Breast epithelium (tissue), 4 donors: ENCODE measurements around the gene CCL7. TPM values are rescaled to one million over a fixed set of nuclear protein-coding genes. Genes with fewer than 3 reads are reported as not detected.

ENCODE experiments used
- DNase-seq, 2 donors: peaks; one replicate each; pipeline ENCODE4 v3.0.0-alpha.2; 2019; ENCODE audit warnings: low spot score in 2 of 2
- H3K27ac ChIP-seq, 2 donors: fragments of 200-600 bp; sonication (generic) in 1 of 2; one replicate each; pipeline ENCODE4 v1.5.1; 2016 to 2019; ENCODE audit warnings: mild to moderate bottlenecking in 1 of 2
- H3K27me3 ChIP-seq, 2 donors: fragments of 200-600 bp; sonication (generic) in 1 of 2; one replicate each; pipeline versions ENCODE4 v1.5.1 to v1.6.0; 2017 to 2019; ENCODE audit warnings: control low read depth in 1 of 2, mild to moderate bottlenecking in 1 of 2
- H3K36me3 ChIP-seq: fragments of 200-600 bp; one replicate; pipeline ENCODE4 v1.5.1; 2019
- H3K4me1 ChIP-seq, 2 donors: fragments of 200-600 bp; sonication (generic); one replicate each; pipeline ENCODE4 v1.5.1; 2016 to 2019; ENCODE audit warnings: control low read depth in 1 of 2
- H3K4me3 ChIP-seq, 3 donors: fragments of 200-600 bp; sonication (generic); 1 replicate in 2 of 3; 2 replicates in 1 of 3; pipeline ENCODE4 v1.5.1; 2016 to 2019; ENCODE audit warnings: mild to moderate bottlenecking in 3 of 3, moderate library complexity in 2 of 3
- H3K9me3 ChIP-seq, 2 donors: fragments of 200-600 bp; sonication (generic) in 1 of 2; one replicate each; pipeline ENCODE4 v1.5.1; 2016 to 2019; ENCODE audit warnings: control low read depth in 1 of 2
- POLR2A ChIP-seq: fragments of 450-650 bp; IDR thresholded peaks from one replicate; pipeline ENCODE4 v1.6.1; 2016; ENCODE audit warnings: antibody characterized with exemption, mild to moderate bottlenecking, moderate library complexity
- POLR2AphosphoS5 ChIP-seq, 3 donors: sonication (generic); formaldehyde crosslinking; IDR thresholded peaks; one replicate each; pipeline ENCODE4 v1.6.1; 2017; ENCODE audit warnings: antibody characterized with exemption in 3 of 3
- intact Hi-C: fragments of 100-400 bp; cut with DNase I; formaldehyde crosslinking; loops from one replicate; pipeline ENCODE4 v1.15.1; 2023; ENCODE audit warnings: low total_unique reads
- total RNA-seq, 3 donors: library from RNA; depleted of rRNA; stranded (reverse); fragments of >200 nt; gene quantifications; one replicate each; pipeline ENCODE4 v1.1.0, GENCODE V29; 2016
- TF ChIP-seq, protein P1 (sequence below), 3 donors: fragments of 450-650 bp; IDR thresholded peaks; one replicate each; pipeline ENCODE4 v1.5.1; 2016 to 2017; ENCODE audit warnings: antibody characterized with exemption in 3 of 3, mild to moderate bottlenecking in 3 of 3, moderate library complexity in 3 of 3

CCL7 gene
- total RNA-seq, 3 donors from 2014 or later: not detected

GRCh38 chr17:34311291-34311690, 41.3 kb downstream of the CCL7 start:
- no peaks in the 10 kb centered on the region for H3K27me3 ChIP-seq
- intact Hi-C loops: no loop called here
- no peak overlapping the region for H3K4me3 ChIP-seq
- H3K4me1 ChIP-seq: peaks cover 0 to 6% of the 10 kb centered on the region in 2 donors
- H3K27ac ChIP-seq: no peak overlapping the region
- H3K9me3 ChIP-seq: no peaks in the 10 kb centered on the region
- TF ChIP-seq, protein P1, sequence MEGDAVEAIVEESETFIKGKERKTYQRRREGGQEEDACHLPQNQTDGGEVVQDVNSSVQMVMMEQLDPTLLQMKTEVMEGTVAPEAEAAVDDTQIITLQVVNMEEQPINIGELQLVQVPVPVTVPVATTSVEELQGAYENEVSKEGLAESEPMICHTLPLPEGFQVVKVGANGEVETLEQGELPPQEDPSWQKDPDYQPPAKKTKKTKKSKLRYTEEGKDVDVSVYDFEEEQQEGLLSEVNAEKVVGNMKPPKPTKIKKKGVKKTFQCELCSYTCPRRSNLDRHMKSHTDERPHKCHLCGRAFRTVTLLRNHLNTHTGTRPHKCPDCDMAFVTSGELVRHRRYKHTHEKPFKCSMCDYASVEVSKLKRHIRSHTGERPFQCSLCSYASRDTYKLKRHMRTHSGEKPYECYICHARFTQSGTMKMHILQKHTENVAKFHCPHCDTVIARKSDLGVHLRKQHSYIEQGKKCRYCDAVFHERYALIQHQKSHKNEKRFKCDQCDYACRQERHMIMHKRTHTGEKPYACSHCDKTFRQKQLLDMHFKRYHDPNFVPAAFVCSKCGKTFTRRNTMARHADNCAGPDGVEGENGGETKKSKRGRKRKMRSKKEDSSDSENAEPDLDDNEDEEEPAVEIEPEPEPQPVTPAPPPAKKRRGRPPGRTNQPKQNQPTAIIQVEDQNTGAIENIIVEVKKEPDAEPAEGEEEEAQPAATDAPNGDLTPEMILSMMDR (IDR thresholded peaks at IDR 0.05): no peak
- TF ChIP-seq POLR2AphosphoS5 (IDR thresholded peaks at IDR 0.05) (no peak), POLR2A (no peak)
- H3K36me3 ChIP-seq: no peaks in the 10 kb centered on the region
- no peak for DNase-seq

DNA sequence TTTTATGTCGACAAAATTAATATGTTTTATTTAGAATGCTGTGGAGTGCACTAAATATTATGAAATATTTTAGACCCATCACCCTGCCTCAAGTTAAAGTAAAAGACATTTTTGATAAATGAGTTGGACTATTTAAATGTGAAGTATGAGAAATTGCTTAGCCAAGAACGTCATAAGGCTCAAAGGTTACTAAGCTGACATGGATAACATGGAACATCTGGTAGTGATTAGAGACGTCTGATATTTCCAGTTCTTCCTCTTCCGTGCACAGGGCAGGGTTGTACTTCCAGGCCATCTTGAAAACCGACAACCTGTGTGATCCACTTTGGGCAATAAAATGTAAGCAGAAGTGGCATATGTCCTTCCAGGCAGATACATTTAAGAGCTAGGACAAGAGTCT, 42.1 kb downstream of the CCL7 start:
- H3K9me3 ChIP-seq: no peaks in the 10 kb centered on the region
- H3K36me3 ChIP-seq: no peaks in the 10 kb centered on the region
- intact Hi-C loops: no loop called here
- H3K4me3 ChIP-seq: no peak overlapping the region
- peak overlapping the region in 1 of 2 donors; percentile 38 for H3K27ac ChIP-seq
- H3K4me1 ChIP-seq: peaks cover 0 to 6% of the 10 kb centered on the region in 2 donors
- no peak for DNase-seq
- no peaks in the 10 kb centered on the region for H3K27me3 ChIP-seq
- TF ChIP-seq POLR2A: no peak
- no peak for TF ChIP-seq POLR2AphosphoS5 (IDR thresholded peaks at IDR 0.05)
- TF ChIP-seq, protein P1 (IDR thresholded peaks at IDR 0.05): no peak

GRCh38 chr17:34313164-34313563, 43.1 kb downstream of the CCL7 start:
- Histone ChIP-seq H3K9me3 (no peaks in the 10 kb centered on the region), H3K27ac (peak overlapping the region; percentile 38 to 51), H3K36me3 (no peaks in the 10 kb centered on the region), H3K4me1 (peaks cover 0 to 6% of the 10 kb centered on the region in 2 donors), H3K4me3 (no peak overlapping the region), H3K27me3 (no peaks in the 10 kb centered on the region)
- TF ChIP-seq POLR2A: no peak
- no peak for TF ChIP-seq POLR2AphosphoS5 (IDR thresholded peaks at IDR 0.05)
- TF ChIP-seq, protein P1 (IDR thresholded peaks at IDR 0.05): no peak
- intact Hi-C loops: no loop called here
- DNase-seq: no peak

GRCh38 chr17:34314279-34314678, 44.3 kb downstream of the CCL7 start:
- Histone ChIP-seq H3K27me3 (no peaks in the 10 kb centered on the region), H3K9me3 (no peaks in the 10 kb centered on the region), H3K27ac (peak overlapping the region; percentile 27 to 50), H3K4me1 (peaks cover 0 to 6% of the 10 kb centered on the region in 2 donors), H3K36me3 (no peaks in the 10 kb centered on the region), H3K4me3 (no peak overlapping the region)
- peak in 2 of 3 donors; percentile 18 to 81 for TF ChIP-seq POLR2AphosphoS5 (IDR thresholded peaks at IDR 0.05)
- TF ChIP-seq, protein P1 (IDR thresholded peaks at IDR 0.05): no peak
- no peak for TF ChIP-seq POLR2A
- intact Hi-C loops: no loop called here
- DNase-seq: no peak

DNA sequence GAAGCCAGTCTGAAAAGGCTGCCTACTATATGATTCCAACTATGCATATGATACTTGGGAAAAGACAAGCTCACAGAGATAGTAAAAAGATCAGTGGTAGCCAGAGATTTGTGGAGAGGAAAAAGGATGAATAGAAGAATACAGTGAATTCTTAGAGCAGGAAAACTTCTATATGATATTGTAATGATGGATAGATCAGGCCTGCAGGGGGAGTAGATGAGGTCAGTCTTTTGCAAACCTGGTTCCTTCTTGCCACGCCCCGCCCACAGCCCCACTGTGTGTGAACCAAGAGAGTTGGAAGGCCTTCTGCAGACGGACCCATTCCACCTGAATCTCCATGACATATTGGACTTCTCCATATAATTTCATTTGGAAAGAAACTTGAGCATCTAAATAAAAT, 48.5 kb downstream of the CCL7 start:
- TF ChIP-seq POLR2AphosphoS5 (IDR thresholded peaks at IDR 0.05): no peak
- TF ChIP-seq, protein P1 (IDR thresholded peaks at IDR 0.05): no peak
- TF ChIP-seq POLR2A: no peak
- intact Hi-C loops: no loop called here
- Histone ChIP-seq H3K27me3 (no peaks in the 10 kb centered on the region), H3K9me3 (no peaks in the 10 kb centered on the region), H3K36me3 (no peaks in the 10 kb centered on the region), H3K4me3 (no peak overlapping the region), H3K4me1 (peaks cover 0 to 6% of the 10 kb centered on the region in 2 donors), H3K27ac (peak overlapping the region in 1 of 2 donors; percentile 61)
- no peak for DNase-seq
